SK-N-SH (cell line): ENCODE results near the gene UBALD1. TPM values are rescaled to one million over a fixed set of nuclear protein-coding genes. Genes with fewer than 3 reads are reported as not detected.

Experiments
- CTCF ChIA-PET: fragments of 300-600, 350-600 bp; formaldehyde crosslinking; extraction: SDS; loops from one replicate; lab custom pipeline; 2021; lab: Yijun Ruan, JAX
- POLR2A ChIA-PET: fragments of 350-600 bp; sonication (Branson Sonifier 250); formaldehyde crosslinking; extraction: SDS; loops from one replicate; lab custom pipeline; 2020; ENCODE audit warnings: antibody characterized with exemption, inconsistent platforms; lab: Yijun Ruan, JAX
- DNase-seq: peaks from one replicate; pipeline ENCODE4 v3.0.0; 2012
- H2AFZ ChIP-seq: fragments of 200-600 bp; sonication (generic); 2 replicates; pipeline ENCODE4 v1.8.1; 2016; ENCODE audit warnings: antibody characterized with exemption, mild to moderate bottlenecking, low read depth
- H3F3A ChIP-seq: fragments of 200-600 bp; sonication (generic); replicated peaks from 2 replicates; pipeline ENCODE3; 2016; ENCODE audit warnings: antibody characterized with exemption, mild to moderate bottlenecking; ENCODE audit not compliant: insufficient read depth
- H3K27ac ChIP-seq, 2 experiments: fragments of 200-500 bp in 1 of 2; fragments of 200-600 bp in 1 of 2; sonication (Bioruptor generic) in 1 of 2; sonication (generic), shearing (Covaris generic) in 1 of 2; 2 replicates each; pipeline versions ENCODE4 v1.5.1 to v1.6.1; 2014 to 2016; ENCODE audit warnings: low read depth in 2 of 2, inconsistent platforms in 1 of 2, low read length in 1 of 2, mild to moderate bottlenecking in 1 of 2, mixed read lengths in 1 of 2
- H3K27me3 ChIP-seq: fragments of 200-600 bp; sonication (generic), shearing (Covaris generic); 2 replicates; pipeline ENCODE4 v1.6.1; 2016; ENCODE audit warnings: mixed run types; ENCODE audit not compliant: insufficient read depth
- H3K36me3 ChIP-seq, 2 experiments: fragments of 200-500 bp in 1 of 2; fragments of 200-600 bp in 1 of 2; sonication (Bioruptor generic) in 1 of 2; sonication (generic) in 1 of 2; replicated peaks in 1 of 2; 2 replicates each; pipeline versions ENCODE3 to v1.5.1; 2014 to 2016; ENCODE audit warnings: low read length in 1 of 2, mild to moderate bottlenecking in 1 of 2; ENCODE audit not compliant: insufficient read depth in 2 of 2, control insufficient read depth in 1 of 2
- H3K4me1 ChIP-seq, 2 experiments: fragments of 200-500 bp in 1 of 2; fragments of 200-600 bp in 1 of 2; sonication (Bioruptor generic) in 1 of 2; sonication (generic), shearing (Covaris generic) in 1 of 2; 2 replicates each; pipeline versions ENCODE4 v1.5.1 to v1.6.1; 2014 to 2016; ENCODE audit warnings: low read depth in 1 of 2, low read length in 1 of 2, mixed run types in 1 of 2; ENCODE audit not compliant: insufficient read depth in 2 of 2, control insufficient read depth in 1 of 2
- H3K4me2 ChIP-seq: fragments of 200-600 bp; sonication (generic), shearing (Covaris generic); 2 replicates; pipeline ENCODE4 v1.6.1; 2017; ENCODE audit warnings: mixed run types
- H3K4me3 ChIP-seq, 2 experiments: fragments of 200-500 bp in 1 of 2; fragments of 200-600 bp in 1 of 2; sonication (Bioruptor generic) in 1 of 2; sonication (generic), shearing (Covaris generic) in 1 of 2; 2 replicates each; pipeline versions ENCODE4 v1.5.1 to v1.8.1; 2014 to 2016; ENCODE audit warnings: low read depth in 2 of 2, inconsistent platforms in 1 of 2, low read length in 1 of 2, mild to moderate bottlenecking in 1 of 2, mixed read lengths in 1 of 2, moderate library complexity in 1 of 2
- H3K79me2 ChIP-seq: fragments of 200-600 bp; sonication (generic); 2 replicates; pipeline ENCODE4 v1.8.1; 2017; ENCODE audit warnings: mild to moderate bottlenecking; ENCODE audit not compliant: insufficient read depth
- H3K9ac ChIP-seq: fragments of 200-600 bp; sonication (generic); 2 replicates; pipeline ENCODE4 v1.6.1; 2017; ENCODE audit warnings: mixed run types
- H3K9me2 ChIP-seq: fragments of 200-600 bp; sonication (generic); 2 replicates; pipeline ENCODE4 v1.6.1; 2017; ENCODE audit warnings: mixed run types
- H3K9me3 ChIP-seq: fragments of 200-600 bp; sonication (generic); 2 replicates; pipeline ENCODE4 v1.6.1; 2017; ENCODE audit warnings: mixed run types, mild to moderate bottlenecking, moderate library complexity
- H4K20me1 ChIP-seq: fragments of 200-600 bp; sonication (generic); 2 replicates; pipeline ENCODE4 v1.6.1; 2017; ENCODE audit warnings: mild to moderate bottlenecking, mixed run types; ENCODE audit not compliant: insufficient read depth
- CHD2 ChIP-seq: fragments of 150-350 bp; IDR thresholded peaks from 2 replicates; pipeline ENCODE4 v1.6.1; 2018; ENCODE audit warnings: low read length; ENCODE audit not compliant: partially characterized antibody
- CTCF ChIP-seq: fragments of 200-600 bp; sonication (generic); IDR thresholded peaks from 2 replicates; pipeline ENCODE4 v1.6.1; 2017; ENCODE audit warnings: antibody characterized with exemption, mild to moderate bottlenecking, moderate library complexity
- ELF1 ChIP-seq: IDR thresholded peaks from 2 replicates; pipeline ENCODE4 v1.4.0; 2012
- EP300 ChIP-seq, 2 experiments: IDR thresholded peaks; 2 replicates each; pipeline versions ENCODE4 v1.4.0 to v1.6.1; 2012; ENCODE audit warnings: borderline replicate concordance in 1 of 2, low read depth in 1 of 2, low read length in 1 of 2
- EZH2phosphoT487 ChIP-seq: fragments of 200-600 bp; sonication (generic); IDR thresholded peaks from 2 replicates; pipeline ENCODE4 v1.6.1; 2017; ENCODE audit warnings: low read depth, mixed run types, mild to moderate bottlenecking, antibody characterized with exemption, moderate library complexity, borderline replicate concordance
- FOSL2 ChIP-seq: IDR thresholded peaks from 2 replicates; pipeline ENCODE4 v1.4.0; 2012; ENCODE audit warnings: low read depth, mild to moderate bottlenecking, moderate library complexity, borderline replicate concordance
- FOXM1 ChIP-seq: IDR thresholded peaks from 2 replicates; pipeline ENCODE4 v1.4.0; 2012; ENCODE audit warnings: low read depth, mild to moderate bottlenecking
- GATA2 ChIP-seq: sonication (generic); formaldehyde crosslinking; IDR thresholded peaks from 2 replicates; pipeline ENCODE4 v1.5.0; 2020; ENCODE audit warnings: mild to moderate bottlenecking, missing genetic modification reagents
- JUND ChIP-seq: IDR thresholded peaks from 2 replicates; pipeline ENCODE4 v1.4.0; 2012
- MAX ChIP-seq: IDR thresholded peaks from 2 replicates; pipeline ENCODE4 v1.4.0; 2012; ENCODE audit warnings: low read depth
- MXI1 ChIP-seq: IDR thresholded peaks from 2 replicates; pipeline ENCODE4 v1.6.1; 2012; ENCODE audit warnings: mild to moderate bottlenecking, low read depth, low read length, improper control_type of control experiment
- NRF1 ChIP-seq: IDR thresholded peaks from 2 replicates; pipeline ENCODE4 v1.6.1; 2012; ENCODE audit warnings: low read depth, mild to moderate bottlenecking, low read length
- POLR2AphosphoS5 ChIP-seq: IDR thresholded peaks from 2 replicates; pipeline ENCODE4 v1.6.1; 2012; ENCODE audit warnings: low read depth, low read length
- RAD21 ChIP-seq: IDR thresholded peaks from 2 replicates; pipeline ENCODE4 v1.6.1; 2012; ENCODE audit warnings: mild to moderate bottlenecking, low read length
- REST ChIP-seq: IDR thresholded peaks from 2 replicates; pipeline ENCODE4 v1.6.1; 2012; ENCODE audit warnings: mild to moderate bottlenecking, low read depth, low read length, moderate library complexity
- RFX5 ChIP-seq: IDR thresholded peaks from 2 replicates; pipeline ENCODE4 v1.6.1; 2012; ENCODE audit warnings: mild to moderate bottlenecking, improper control_type of control experiment, low read length
- SMC3 ChIP-seq: IDR thresholded peaks from 2 replicates; pipeline ENCODE4 v1.6.1; 2012; ENCODE audit warnings: low read depth, low read length, improper control_type of control experiment
- TAF1 ChIP-seq: IDR thresholded peaks from 2 replicates; pipeline ENCODE4 v1.6.1; 2012; ENCODE audit warnings: low read depth, mild to moderate bottlenecking, low read length, moderate library complexity, borderline replicate concordance
- TCF12 ChIP-seq: IDR thresholded peaks from 2 replicates; pipeline ENCODE4 v1.4.0; 2012
- ZBTB33 ChIP-seq: IDR thresholded peaks from 2 replicates; pipeline ENCODE4 v1.4.0; 2012; ENCODE audit warnings: low read depth, borderline replicate concordance
- WGBS: methylation state at CpG from one replicate; pipeline ENCODE4 v1.1.6; 2017; ENCODE audit warnings: low lambda C conversion rate; 5-methylcytosine and 5-hydroxymethylcytosine counted together
- polyA plus RNA-seq, 3 experiments: library from polyadenylated mRNA; depleted of rRNA; stranded (reverse); fragments of >200 nt; gene quantifications; 2 replicates each; pipeline ENCODE4 v1.2.3, GENCODE V29; 2012

The UBALD1 gene
- polyA plus RNA-seq, 1 of the 3 experiments (the other 2 are of a cell fraction), result 16.7 TPM

- Histone ChIP-seq H3K79me2 (peaks cover 52% of the 10 kb centered on the region), H3K4me3 (peak overlapping the region in 1 of 2 experiments; percentile 94; a peak in 3 of 4 replicates), H3K4me1 (peaks cover 13 to 39% of the 10 kb centered on the region in 2 experiments; a peak in 3 of 4 replicates), H3K9me2 (no peaks in the 10 kb centered on the region), H3K9ac (peak overlapping the region; percentile 80; the same call in 1 of the 2 replicates), H3K36me3 (no peaks in the 10 kb centered on the region), H3K9me3 (no peaks in the 10 kb centered on the region), H3K4me2 (peak overlapping the region; percentile 88; the same call in 1 of the 2 replicates), H3K27me3 (no peaks in the 10 kb centered on the region), H3K27ac (peak overlapping the region; percentile 78 to 84), H3F3A (peaks cover 13% of the 10 kb centered on the region), H2AFZ (peak overlapping the region; percentile 89), H4K20me1 (peaks cover 34% of the 10 kb centered on the region)
- POLR2A ChIA-PET, result no interaction called here
- CTCF ChIA-PET, result interaction anchor here (0.5 to 2.1 kb wide), 5 partner anchors 9 to 118 kb away, joined by 3 to 5 read pairs (median 4); partner anchors contain the start of genes ANKS3 and MGRN1
- DNase-seq, result no peak
- 92% methylated on average over 17 of the region's 39 CpGs for WGBS
- TF ChIP-seq RAD21 (no peak), NRF1 (no peak), ZBTB33 (no peak), MAX (no peak), POLR2AphosphoS5 (no peak), CHD2 (no peak), REST (no peak), TAF1 (no peak), EZH2phosphoT487 (no peak), RFX5 (no peak), MXI1 (no peak), ELF1 (no peak), CTCF (no peak), FOSL2 (no peak), EP300 (IDR thresholded peaks at IDR 0.05; ENCODE audit: borderline replicate concordance in 1 of 2, low read depth in 1 of 2, low read length in 1 of 2) (no peak), JUND (no peak), FOXM1 (no peak), TCF12 (no peak), SMC3 (no peak), GATA2 (CRISPR knock-in tag) (no peak)
Observed at GRCh38 chr16:4615384-4616046, 827 bp upstream of the UBALD1 start.
